Activated CD4-positive, alpha-beta T cell treated with anti-CD3 and anti-CD28 coated beads for 36 hours (primary cell): ENCODE data around the gene RASGRP4. TPM values are rescaled to one million over a fixed set of nuclear protein-coding genes. Genes with fewer than 3 reads are reported as not detected.
A peak's percentile ranks its signal among the peaks of the same experiment; 100 is the strongest.

Experiments used
- ATAC-seq: fragments of 200-7000 bp; cut with Tn5 transposase; one replicate; pipeline ENCODE4 v1.10.0; 2021; ENCODE audit warnings: mild to moderate bottlenecking, moderate library complexity
- CTCF ChIA-PET: fragments of 350-600 bp; sonication (Branson Sonifier 250); formaldehyde crosslinking; loops from one replicate; lab custom pipeline; 2021; ENCODE audit warnings: antibody characterized with exemption; lab: Charles Lee
- POLR2A ChIA-PET: fragments of 350-600 bp; sonication (Branson Sonifier 250); formaldehyde crosslinking; loops from one replicate; lab custom pipeline; 2021; ENCODE audit warnings: antibody characterized with exemption, inconsistent platforms; lab: Charles Lee
- DNase-seq: peaks from one replicate; pipeline ENCODE4 v3.0.0-alpha.2; 2020
- H3K27ac Mint-ChIP-seq: one replicate; pipeline ENCODE4 v1.8.0; 2021; ENCODE audit warnings: mixed read lengths
- H3K27me3 Mint-ChIP-seq: one replicate; pipeline ENCODE4 v1.8.0; 2021; ENCODE audit warnings: mixed read lengths
- H3K36me3 Mint-ChIP-seq: one replicate; pipeline ENCODE4 v1.8.0; 2021; ENCODE audit warnings: low read depth, mixed read lengths
- H3K4me1 Mint-ChIP-seq: one replicate; pipeline ENCODE4 v1.8.0; 2021; ENCODE audit warnings: mixed read lengths
- H3K4me3 Mint-ChIP-seq: one replicate; pipeline ENCODE4 v1.8.0; 2021; ENCODE audit warnings: mild to moderate bottlenecking, moderate library complexity, mixed read lengths
- H3K9me3 Mint-ChIP-seq: one replicate; pipeline ENCODE4 v1.8.0; 2021; ENCODE audit warnings: low read depth, mixed read lengths
- intact Hi-C, 2 experiments: fragments of 100-400 bp; cut with DNase I in 1 of 2; cut with micrococcal nuclease in 1 of 2; formaldehyde crosslinking; loops; one replicate each; pipeline versions ENCODE4 v1.14.2 to v1.15.1; 2022 to 2024; cut with DNase I, micrococcal nuclease
- total RNA-seq, 2 experiments: library from RNA; stranded (reverse); gene quantifications; one replicate each; pipeline ENCODE4 v1.2.3, GENCODE V29; 2021

Gene RASGRP4
- total RNA-seq, 2 experiments from 2014 or later, result 5.6 to 5.9 TPM

GRCh38 chr19:38383184-38383583 is 42.8 kb downstream of the RASGRP4 start:
- ChIA-PET CTCF (no interaction called here), POLR2A (no interaction called here)
- peaks cover 66% of the 10 kb centered on the region for H3K36me3 Mint-ChIP-seq
- no peak overlapping the region for H3K4me3 Mint-ChIP-seq
- H3K27me3 Mint-ChIP-seq, result peaks cover 4% of the 10 kb centered on the region
- H3K9me3 Mint-ChIP-seq, result no peaks in the 10 kb centered on the region
- ATAC-seq (no peak), DNase-seq (no peak)
- intact Hi-C loops, result no loop called here
- H3K27ac Mint-ChIP-seq, result no peak overlapping the region
- H3K4me1 Mint-ChIP-seq, result peaks cover 12% of the 10 kb centered on the region

GRCh38 chr19:38381138-38381537 is 44.9 kb downstream of the RASGRP4 start:
- Mint-ChIP-seq H3K9me3 (no peaks in the 10 kb centered on the region), H3K4me1 (peaks cover 12% of the 10 kb centered on the region), H3K27ac (no peak overlapping the region), H3K36me3 (peaks cover 75% of the 10 kb centered on the region), H3K4me3 (no peak overlapping the region), H3K27me3 (no peaks in the 10 kb centered on the region)
- intact Hi-C loops, result no loop called here
- DNase-seq, result no peak
- ChIA-PET CTCF (no interaction called here), POLR2A (no interaction called here)
- ATAC-seq, result no peak

DNA sequence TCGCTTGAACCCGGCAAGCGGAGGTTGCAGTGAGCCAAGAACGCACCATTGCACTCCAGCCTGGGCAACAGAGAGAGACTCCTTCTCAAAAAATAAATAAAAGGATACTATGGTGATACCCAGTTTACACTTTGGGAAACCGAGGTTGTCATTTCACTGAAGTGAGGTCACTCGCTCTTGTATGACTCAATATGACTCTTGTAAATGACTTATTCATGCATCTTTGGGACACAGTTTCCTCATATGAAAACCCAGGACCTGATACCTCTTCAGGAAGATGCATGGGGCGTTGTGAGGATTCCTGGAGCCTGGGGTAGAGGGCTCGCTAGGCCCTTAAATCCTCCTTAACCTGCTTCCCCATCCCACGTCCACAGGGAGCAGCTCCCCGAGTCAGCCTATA is 47.2 kb downstream of the RASGRP4 start:
- DNase-seq (no peak), ATAC-seq (no peak)
- peaks cover 26% of the 10 kb centered on the region for H3K4me1 Mint-ChIP-seq
- H3K27me3 Mint-ChIP-seq, result no peaks in the 10 kb centered on the region
- intact Hi-C loops, result no loop called here
- peaks cover 73% of the 10 kb centered on the region for H3K36me3 Mint-ChIP-seq
- ChIA-PET CTCF (interaction anchor here (0.7 kb wide), 1 partner anchor 1119 kb away, joined by 4 read pairs; no protein-coding TSS in a partner anchor), POLR2A (no interaction called here)
- no peak overlapping the region for H3K4me3 Mint-ChIP-seq
- H3K9me3 Mint-ChIP-seq, result no peaks in the 10 kb centered on the region
- H3K27ac Mint-ChIP-seq, result no peak overlapping the region

DNA sequence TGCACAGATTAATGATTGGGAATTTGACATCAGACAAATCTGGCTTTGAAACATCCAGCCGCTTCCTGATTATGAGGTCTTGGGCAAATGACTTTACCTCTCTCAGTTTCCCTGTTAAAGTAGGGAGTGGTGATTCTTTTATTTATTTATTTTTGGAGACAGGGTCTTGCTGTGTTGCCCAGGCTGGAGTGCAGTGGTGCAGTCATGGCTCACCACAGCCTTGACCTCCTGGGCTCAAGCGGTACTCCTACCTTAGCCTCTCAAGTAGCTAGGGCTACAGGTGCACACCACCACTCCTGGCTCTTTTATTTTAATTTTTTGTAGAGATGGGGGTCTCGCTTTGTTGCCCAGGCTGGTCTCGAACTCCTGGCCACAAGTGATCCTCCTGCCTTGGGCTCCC is 49.0 kb downstream of the RASGRP4 start:
- Mint-ChIP-seq H3K9me3 (no peaks in the 10 kb centered on the region), H3K4me3 (no peak overlapping the region), H3K27me3 (no peaks in the 10 kb centered on the region), H3K4me1 (peaks cover 26% of the 10 kb centered on the region), H3K27ac (peak overlapping the region; percentile 31), H3K36me3 (peaks cover 57% of the 10 kb centered on the region)
- CTCF ChIA-PET, result no interaction called here
- ATAC-seq, result no peak
- POLR2A ChIA-PET, result no interaction called here
- intact Hi-C loops, result no loop called here
- no peak for DNase-seq

DNA sequence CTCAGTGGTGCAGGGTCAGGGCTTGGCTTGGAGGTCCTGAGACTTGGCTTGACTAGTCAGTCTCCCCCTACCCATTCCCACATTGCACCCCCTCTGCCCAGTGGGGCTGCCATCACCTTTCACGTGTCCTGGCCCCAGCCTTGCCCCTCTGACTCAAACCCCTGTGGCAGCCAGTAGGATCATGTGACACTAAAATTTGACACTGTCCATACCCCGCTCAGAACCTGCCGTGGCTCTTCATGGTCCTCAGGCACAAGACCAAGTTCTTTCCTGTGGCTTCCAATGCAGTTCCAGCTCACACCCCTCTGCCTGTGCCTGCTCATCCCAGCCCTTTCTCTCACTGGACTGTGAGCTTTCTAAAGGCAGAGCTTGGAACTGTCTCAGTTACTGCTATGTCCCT is 49.4 kb downstream of the RASGRP4 start:
- H3K27me3 Mint-ChIP-seq, result no peaks in the 10 kb centered on the region
- CTCF ChIA-PET, result interaction anchor here (1.3 kb wide), 1 partner anchor 26 kb away, joined by 7 read pairs; the partner anchor contains the start of gene FAM98C
- peak overlapping the region; percentile 97 for H3K4me3 Mint-ChIP-seq
- POLR2A ChIA-PET, result interaction anchor here (0.7 kb wide), 1 partner anchor 11 kb away, joined by 3 read pairs; the partner anchor contains the start of gene GGN
- ATAC-seq (no peak), DNase-seq (no peak)
- H3K27ac Mint-ChIP-seq, result peak overlapping the region; percentile 31
- H3K9me3 Mint-ChIP-seq, result no peaks in the 10 kb centered on the region
- peaks cover 26% of the 10 kb centered on the region for H3K4me1 Mint-ChIP-seq
- intact Hi-C loops, result no loop called here
- peaks cover 52% of the 10 kb centered on the region for H3K36me3 Mint-ChIP-seq

GRCh38 chr19:38375748-38376147 is 50.3 kb downstream of the RASGRP4 start:
- ChIA-PET CTCF (interaction anchor here (0.7 to 1.3 kb wide), 2 partner anchors 27 to 40 kb away, joined by 4 to 7 read pairs; partner anchors contain the start of genes CATSPERG and FAM98C), POLR2A (interaction anchor here (0.7 kb wide), 1 partner anchor 12 kb away, joined by 3 read pairs; the partner anchor contains the start of gene GGN)
- H3K27ac Mint-ChIP-seq, result peak overlapping the region; percentile 98
- peaks cover 26% of the 10 kb centered on the region for H3K4me1 Mint-ChIP-seq
- DNase-seq, result no peak
- no peak for ATAC-seq
- H3K4me3 Mint-ChIP-seq, result peak overlapping the region; percentile 97
- intact Hi-C loops, result loop anchor here in 1 of 2 experiments (2.0 kb wide), 2 partner anchors 13 to 27 kb away; partner anchors contain the start of genes FAM98C, GGN and SPRED3
- no peaks in the 10 kb centered on the region for H3K27me3 Mint-ChIP-seq
- peaks cover 44% of the 10 kb centered on the region for H3K36me3 Mint-ChIP-seq
- H3K9me3 Mint-ChIP-seq, result no peaks in the 10 kb centered on the region

DNA sequence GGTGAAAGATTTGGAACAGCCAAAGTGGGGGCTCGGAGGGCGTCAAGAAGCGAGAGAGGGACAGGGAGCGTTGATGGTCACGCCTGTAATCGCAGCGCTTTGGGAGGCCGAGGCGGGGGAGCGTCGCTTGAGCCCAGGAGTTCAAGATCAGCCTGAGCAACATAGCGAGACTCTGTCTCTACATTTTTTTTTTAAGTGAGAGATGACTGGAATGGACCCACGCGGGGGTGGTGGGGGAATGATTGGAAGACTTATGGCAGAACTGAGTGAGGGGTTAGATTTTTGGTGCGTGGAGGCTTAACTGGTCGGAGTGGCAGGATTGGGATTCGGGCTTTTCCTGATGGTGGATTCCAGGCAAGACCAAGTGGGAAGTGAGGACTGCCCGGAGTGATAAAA is 50.9 kb downstream of the RASGRP4 start:
- intact Hi-C loops, result loop anchor here in 1 of 2 experiments (2.0 kb wide), 2 partner anchors 14 to 28 kb away; partner anchors contain the start of genes FAM98C, GGN and SPRED3
- Mint-ChIP-seq H3K4me1 (peaks cover 26% of the 10 kb centered on the region), H3K36me3 (peaks cover 38% of the 10 kb centered on the region), H3K9me3 (no peaks in the 10 kb centered on the region), H3K4me3 (peak overlapping the region; percentile 97), H3K27me3 (peaks cover 4% of the 10 kb centered on the region), H3K27ac (peak overlapping the region; percentile 98)
- DNase-seq (no peak), ATAC-seq (peak; percentile 2)
- CTCF ChIA-PET, result interaction anchor here (0.6 to 1.8 kb wide), 6 partner anchors 19 to 473 kb away, joined by 3 to 21 read pairs (median 6); partner anchors contain the start of gene FAM98C
- POLR2A ChIA-PET, result interaction anchor here (1.2 to 1.7 kb wide), 4 partner anchors 9 to 39 kb away, joined by 3 to 26 read pairs (median 11); partner anchors contain the start of genes CATSPERG, FAM98C, GGN and SPRED3

- ChIA-PET POLR2A (interaction anchor here (0.5 to 1.7 kb wide), 11 partner anchors 9 to 725 kb away, joined by 3 to 26 read pairs (median 4); partner anchors contain the start of genes CATSPERG, FAM98C, GGN and SPRED3), CTCF (interaction anchor here (0.5 to 1.8 kb wide), 20 partner anchors 10 to 1524 kb away, joined by 3 to 21 read pairs (median 5); partner anchors contain the start of genes CATSPERG, FAM98C, GGN and SPINT2)
- intact Hi-C loops, result loop anchor here (1.0 to 2.0 kb wide), 15 partner anchors 12 to 525 kb away; partner anchors contain the start of genes EIF3K (in 2 of the 2), FAM98C (in 2 of the 2), GGN (in 2 of the 2) and SIPA1L3 (in 2 of the 2)
- Mint-ChIP-seq H3K27ac (peak within 1 kb of the TSS; percentile 98), H3K9me3 (no peaks in the 10 kb centered on the region), H3K27me3 (peaks cover 5% of the 10 kb centered on the region), H3K4me3 (peak within 1 kb of the TSS; percentile 97), H3K4me1 (peaks cover 26% of the 10 kb centered on the region), H3K36me3 (peaks cover 33% of the 10 kb centered on the region)
- ATAC-seq (peak; percentile 99), DNase-seq (peak; percentile 99)
These were observed 51.5 kb downstream of the RASGRP4 start, which contains the start of gene PSMD8 for GRCh38 chr19:38374332-38375097. Gene PSMD8, plus strand, starts transcription at chr19:38374571. Its CDS starts 31 bp downstream, at chr19:38374602.

GRCh38 chr19:38373907-38374331 is 52.1 kb downstream of the RASGRP4 start:
- H3K36me3 Mint-ChIP-seq, result peaks cover 27% of the 10 kb centered on the region
- ATAC-seq, result no peak

DNA sequence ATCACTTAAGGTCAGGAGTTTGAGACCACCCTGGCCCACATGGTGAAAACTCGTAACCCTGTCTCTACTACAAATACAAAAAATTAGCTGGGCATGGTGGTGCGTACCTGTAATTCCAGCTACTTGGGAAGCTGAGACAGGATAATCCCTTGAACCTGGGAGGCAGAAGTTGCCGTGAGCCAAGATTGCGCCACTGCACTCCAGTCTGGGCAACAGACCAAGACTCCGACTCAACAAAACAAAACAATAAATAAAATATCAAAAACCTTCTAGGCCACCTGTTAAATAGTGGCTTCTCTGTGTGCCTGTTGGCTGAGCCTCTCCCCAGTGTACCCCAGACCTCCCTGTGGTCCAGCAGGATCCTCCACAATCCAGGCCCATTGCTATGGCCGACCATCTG is 54.9 kb downstream of the RASGRP4 start:
- H3K27me3 Mint-ChIP-seq, result peaks cover 12% of the 10 kb centered on the region
- intact Hi-C loops, result no loop called here

More at GRCh38 chr19:38373907-38374331, 52.1 kb downstream of the RASGRP4 start:
- Mint-ChIP-seq H3K27me3 (peaks cover 6% of the 10 kb centered on the region), H3K9me3 (no peaks in the 10 kb centered on the region), H3K27ac (peak overlapping the region; percentile 90), H3K4me3 (peak overlapping the region; percentile 97), H3K4me1 (peaks cover 26% of the 10 kb centered on the region)
- intact Hi-C loops, result loop anchor here (1.0 to 2.0 kb wide), 15 partner anchors 12 to 525 kb away; partner anchors contain the start of genes EIF3K (in 2 of the 2), FAM98C (in 2 of the 2), GGN (in 2 of the 2) and SIPA1L3 (in 2 of the 2)
- POLR2A ChIA-PET, result interaction anchor here (0.6 to 1.7 kb wide), 10 partner anchors 10 to 140 kb away, joined by 3 to 26 read pairs (median 4); partner anchors contain the start of genes CATSPERG, FAM98C, GGN and SPRED3
- CTCF ChIA-PET, result interaction anchor here (0.5 to 1.8 kb wide), 20 partner anchors 11 to 1524 kb away, joined by 3 to 21 read pairs (median 5); partner anchors contain the start of genes CATSPERG, FAM98C, GGN and SPINT2
- DNase-seq, result no peak

More for the DNA sequence above, 54.9 kb downstream of the RASGRP4 start:
- H3K4me1 Mint-ChIP-seq, result peaks cover 17% of the 10 kb centered on the region
- DNase-seq, result no peak
- H3K9me3 Mint-ChIP-seq, result no peaks in the 10 kb centered on the region
- peaks cover 13% of the 10 kb centered on the region for H3K36me3 Mint-ChIP-seq
- H3K27ac Mint-ChIP-seq, result no peak overlapping the region
- POLR2A ChIA-PET, result no interaction called here
- CTCF ChIA-PET, result interaction anchor here (0.6 kb wide), 1 partner anchor 218 kb away, joined by 4 read pairs; no protein-coding TSS in a partner anchor
- ATAC-seq, result no peak
- no peak overlapping the region for H3K4me3 Mint-ChIP-seq
